HPDE6-E6E7 (cell line): ENCODE data around the gene HFM1.
"Not testable (repeated sequence)": the region's sequence is repeated elsewhere in the genome, so short reads cannot be mapped to it uniquely, and the experiment has no call there.

ENCODE experiments used
- DNase-seq: peaks from one replicate; pipeline ENCODE4 v3.0.0; 2011; ENCODE audit warnings: missing footprints; ENCODE audit errors: extremely low spot score

HFM1 gene

DNA sequence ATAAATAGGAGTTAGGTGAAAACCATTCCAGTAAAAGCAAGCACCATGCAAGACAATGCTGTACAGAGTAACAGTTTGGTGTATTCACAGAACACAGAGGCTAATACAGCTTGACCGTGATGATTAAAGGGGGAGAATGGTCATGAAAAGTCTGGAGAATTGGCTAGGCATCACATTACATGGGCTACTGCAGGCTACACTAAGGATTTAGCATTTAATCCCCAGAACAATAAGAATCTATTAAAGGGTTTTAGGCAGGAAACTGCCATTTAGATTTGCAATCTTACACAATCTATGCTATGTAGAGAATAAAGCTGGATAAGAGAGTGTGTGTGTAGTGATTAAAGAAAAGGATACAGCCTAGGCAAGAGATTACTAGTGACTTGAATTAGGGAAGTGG lies 30.6 kb downstream of the HFM1 start:
- no peak for DNase-seq

- not testable (repeated sequence) for DNase-seq
Observed at GRCh38 chr1:91372230-91372629, 32.4 kb downstream of the HFM1 start.

- no peak for DNase-seq
Observed at GRCh38 chr1:91349524-91349923, 55.1 kb downstream of the HFM1 start.

DNA sequence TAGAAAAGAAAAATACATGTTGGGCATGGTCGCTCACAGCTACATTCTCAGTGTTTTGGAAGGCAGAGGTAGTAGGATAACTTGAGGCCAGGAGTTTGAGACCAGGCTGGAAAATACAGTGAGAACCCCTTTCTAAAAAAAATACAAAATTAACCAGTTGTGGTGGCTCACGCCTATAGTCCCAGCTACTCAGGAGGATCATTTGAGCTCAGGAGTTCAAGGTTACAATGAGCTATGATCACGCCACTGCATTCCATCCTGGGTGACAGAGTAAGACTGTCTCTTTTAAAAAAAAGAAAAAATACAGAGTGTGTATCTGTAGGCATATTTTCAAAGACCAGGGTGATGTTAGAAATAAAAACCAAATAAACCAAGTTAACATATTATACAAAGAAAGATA lies 57.8 kb downstream of the HFM1 start:
- no peak for DNase-seq

DNA sequence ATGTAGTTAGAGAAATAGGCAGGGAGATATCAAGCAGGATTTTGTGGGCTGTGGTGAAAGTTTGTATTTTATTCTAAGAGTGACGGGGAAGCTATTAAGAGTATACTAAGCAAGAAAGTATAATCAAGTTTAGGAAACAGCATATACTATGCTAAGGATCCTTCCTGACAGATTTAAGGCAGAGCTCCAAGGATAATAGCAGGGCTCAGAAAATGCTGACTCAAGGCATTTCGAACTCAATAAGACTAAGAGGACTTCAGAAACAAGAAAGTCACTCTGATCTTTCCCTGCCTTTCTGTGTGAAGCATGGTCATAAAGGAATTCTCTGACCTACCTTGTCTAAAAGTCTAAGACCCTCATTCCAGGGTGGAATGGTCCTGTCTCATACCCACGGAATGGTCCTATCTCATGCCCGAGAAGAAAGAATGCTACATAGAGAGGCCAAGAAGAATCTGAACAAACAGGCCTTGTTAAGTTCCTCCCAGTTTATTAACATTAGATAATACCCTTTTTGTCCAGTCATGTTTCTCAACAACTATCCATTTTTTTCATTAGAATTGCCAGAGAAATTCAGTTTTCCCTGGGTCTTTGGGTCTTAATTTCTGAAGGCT lies 59.1 kb downstream of the HFM1 start:
- no peak for DNase-seq

GRCh38 chr1:91338501-91338900 lies 66.1 kb downstream of the HFM1 start:
- no peak for DNase-seq

DNA sequence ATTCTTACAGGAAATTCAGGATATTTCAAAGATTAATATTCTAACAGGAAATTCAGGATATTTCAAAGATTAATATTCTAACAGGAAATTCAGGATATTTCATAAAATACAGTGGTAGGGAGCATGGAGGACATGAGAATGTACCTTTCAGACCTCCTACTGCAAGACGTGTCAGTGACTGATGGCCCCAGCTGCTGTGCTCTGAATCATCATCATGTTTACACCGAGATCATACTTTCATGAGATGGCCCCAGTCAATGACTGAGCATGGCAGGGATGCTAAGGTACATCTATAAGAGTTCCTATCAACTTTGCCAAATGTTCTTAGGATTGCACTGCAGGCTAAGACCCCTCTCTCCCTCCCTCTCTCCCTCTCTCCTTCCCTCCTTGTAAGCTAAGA lies 69.0 kb downstream of the HFM1 start:
- no peak for DNase-seq

GRCh38 chr1:91334856-91335255 lies 69.8 kb downstream of the HFM1 start:
- DNase-seq: no peak

DNA sequence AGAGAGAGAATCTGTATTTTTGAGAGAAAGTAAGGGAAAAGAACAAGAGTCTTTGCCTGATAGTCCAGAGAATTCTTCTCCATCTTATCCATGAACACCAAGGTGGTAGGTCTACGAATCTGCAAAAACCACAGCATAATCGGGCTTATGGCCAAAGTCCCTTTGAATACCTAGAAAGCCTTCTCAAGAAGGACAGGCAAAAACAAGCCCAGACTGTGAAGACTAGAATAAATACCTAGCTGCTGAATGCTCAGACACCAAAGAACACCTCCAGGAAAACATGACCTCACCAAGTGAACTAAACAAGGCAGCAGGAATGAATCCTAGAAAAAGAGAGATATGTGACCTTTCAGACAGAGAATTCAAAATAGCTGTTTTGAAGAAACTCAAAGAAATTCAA lies 79.2 kb downstream of the HFM1 start:
- no peak for DNase-seq

GRCh38 chr1:91314643-91315042 lies 90.0 kb downstream of the HFM1 start:
- DNase-seq: no peak

GRCh38 chr1:91311672-91312071 lies 93.0 kb downstream of the HFM1 start:
- no peak for DNase-seq

GRCh38 chr1:91308544-91308943 lies 96.1 kb downstream of the HFM1 start:
- no peak for DNase-seq

DNA sequence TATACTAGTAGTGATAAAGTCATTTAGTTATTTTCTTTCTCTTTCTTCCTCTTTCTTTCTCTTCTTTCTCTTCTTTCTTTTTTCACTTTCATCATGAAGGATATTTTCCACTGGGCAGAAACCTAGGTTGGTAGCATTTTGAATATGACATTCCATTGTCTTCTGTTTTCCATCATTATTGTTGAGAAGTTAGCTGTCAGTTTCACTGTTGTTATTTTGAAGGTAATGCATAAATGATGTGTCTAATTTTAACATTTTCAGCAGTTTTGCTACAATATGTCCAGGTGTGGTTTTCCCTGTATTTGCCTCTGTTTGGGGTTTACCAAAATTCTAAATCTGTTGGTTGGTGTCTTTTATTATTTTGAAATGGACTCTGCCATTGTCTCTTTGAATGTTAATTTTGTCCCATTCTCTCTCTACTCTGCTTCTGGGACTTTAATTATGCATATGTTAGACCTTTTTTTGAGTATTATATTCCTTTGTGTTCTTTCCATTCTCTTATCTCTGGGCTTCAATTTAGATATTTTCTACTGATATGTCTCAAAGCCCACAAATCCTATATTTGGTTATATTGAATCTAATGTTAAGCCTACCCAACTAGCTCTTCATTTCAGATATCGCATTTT lies 96.7 kb downstream of the HFM1 start:
- DNase-seq: no peak

GRCh38 chr1:91303165-91303564 lies 101.5 kb downstream of the HFM1 start:
- no peak for DNase-seq

- not testable (repeated sequence) for DNase-seq
Observed at GRCh38 chr1:91288843-91289553, 115.6 kb downstream of the HFM1 start.

DNA sequence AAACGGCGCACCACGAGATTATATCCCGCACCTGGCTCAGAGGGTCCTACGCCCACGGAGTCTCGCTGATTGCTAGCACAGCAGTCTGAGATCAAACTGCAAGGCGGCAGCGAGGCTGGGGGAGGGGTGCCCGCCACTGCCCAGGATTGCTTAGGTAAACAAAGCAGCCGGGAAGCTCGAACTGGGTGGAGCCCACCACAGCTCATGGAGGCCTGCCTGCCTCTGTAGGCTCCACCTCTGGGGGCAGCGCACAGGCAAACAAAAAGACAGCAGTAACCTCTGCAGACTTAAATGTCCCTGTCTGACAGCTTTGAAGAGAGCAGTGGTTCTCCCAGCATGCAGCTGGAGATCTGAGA lies 117.7 kb downstream of the HFM1 start:
- not testable (repeated sequence) for DNase-seq

DNA sequence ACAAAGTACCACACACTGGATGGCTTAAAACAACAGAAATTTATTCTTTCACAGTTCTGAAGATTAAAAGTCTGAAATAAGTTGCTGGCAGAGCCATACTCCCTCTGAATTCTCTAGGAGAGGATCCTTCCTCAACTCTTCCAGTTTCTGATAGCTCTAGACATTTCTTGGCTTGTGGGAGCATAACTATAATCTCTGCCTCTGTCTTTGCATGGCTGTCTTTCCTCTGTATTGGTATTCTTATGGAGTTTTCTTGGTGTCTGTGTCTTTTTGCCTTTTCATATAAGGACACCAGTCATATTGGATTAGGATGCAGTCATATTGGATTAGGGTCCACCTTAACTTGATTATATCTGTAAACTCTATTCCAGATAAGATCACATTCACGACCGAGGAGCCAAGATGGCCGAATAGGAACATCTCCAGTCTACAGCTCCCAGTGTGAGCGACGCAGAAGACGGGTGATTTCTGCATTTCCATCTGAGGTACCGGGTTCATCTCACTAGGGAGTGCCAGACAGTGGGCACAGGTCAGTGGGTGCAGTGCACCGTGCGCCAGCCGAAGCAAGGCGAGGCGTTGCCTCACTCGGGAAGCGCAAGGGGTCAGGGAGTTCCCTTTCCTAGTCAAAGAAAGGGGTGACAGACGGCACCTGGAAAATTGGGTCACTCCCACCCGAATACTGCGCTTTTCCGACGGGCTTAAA lies 118.2 kb downstream of the HFM1 start:
- DNase-seq: not testable (repeated sequence)

DNA sequence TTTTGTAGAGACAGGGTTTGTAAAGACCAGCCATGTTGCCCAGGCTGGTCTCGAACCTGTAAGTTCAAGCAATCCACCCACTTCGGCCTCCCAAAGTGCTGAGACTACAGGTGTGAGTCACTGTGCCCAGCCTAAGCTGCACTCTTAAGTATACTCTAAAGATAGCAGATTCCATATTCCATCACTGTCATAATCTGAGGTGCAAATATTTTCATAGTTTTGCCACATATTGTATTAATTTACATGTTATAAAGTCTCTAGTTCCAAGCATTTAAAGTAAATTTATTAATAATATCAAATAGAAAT lies 121.3 kb downstream of the HFM1 start:
- no peak for DNase-seq

GRCh38 chr1:91282695-91283420 lies 121.8 kb downstream of the HFM1 start:
- peak; percentile 40 for DNase-seq

GRCh38 chr1:91281782-91282181 lies 122.9 kb downstream of the HFM1 start:
- no peak for DNase-seq

DNA sequence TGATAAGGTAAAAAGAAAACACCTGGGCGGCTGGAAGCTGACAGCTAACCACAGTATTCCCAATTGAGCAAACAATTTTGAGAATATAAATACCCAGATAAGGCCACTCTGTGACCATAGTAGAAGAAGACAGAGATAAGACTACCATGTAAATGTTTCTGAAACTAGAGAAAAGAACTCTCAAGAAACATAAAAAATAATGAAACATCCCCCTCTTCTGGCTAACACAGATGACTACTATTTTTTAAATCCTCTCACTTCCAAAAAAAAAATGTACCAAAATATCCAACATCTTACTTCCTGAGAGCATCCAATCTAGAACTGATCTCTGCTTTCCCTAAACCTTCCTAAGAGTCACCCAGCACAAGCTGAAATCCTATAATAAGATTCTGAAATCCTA lies 125.9 kb downstream of the HFM1 start:
- DNase-seq: no peak

GRCh38 chr1:91273875-91274274 lies 130.8 kb downstream of the HFM1 start:
- DNase-seq: no peak
